GM18517 (cell line): ENCODE measurements around the gene DDX53.

Experiments used
- ATAC-seq: cut with Tn5 transposase; IDR thresholded peaks from one replicate; pipeline ENCODE4 v1.9.1; 2021; ENCODE audit warnings: mild to moderate bottlenecking, moderate library complexity; ENCODE audit not compliant: unreplicated experiment

DDX53 gene

GRCh38 chrX:22999696-23000223 lies at the start of gene DDX53:
Gene DDX53, plus strand, starts transcription at chrX:22999960. Its CDS starts 98 bp downstream, at chrX:23000058.
- ATAC-seq: no peak

GRCh38 chrX:22950269-22951266 lies 49.2 kb upstream of the DDX53 start:
- no peak for ATAC-seq

DNA sequence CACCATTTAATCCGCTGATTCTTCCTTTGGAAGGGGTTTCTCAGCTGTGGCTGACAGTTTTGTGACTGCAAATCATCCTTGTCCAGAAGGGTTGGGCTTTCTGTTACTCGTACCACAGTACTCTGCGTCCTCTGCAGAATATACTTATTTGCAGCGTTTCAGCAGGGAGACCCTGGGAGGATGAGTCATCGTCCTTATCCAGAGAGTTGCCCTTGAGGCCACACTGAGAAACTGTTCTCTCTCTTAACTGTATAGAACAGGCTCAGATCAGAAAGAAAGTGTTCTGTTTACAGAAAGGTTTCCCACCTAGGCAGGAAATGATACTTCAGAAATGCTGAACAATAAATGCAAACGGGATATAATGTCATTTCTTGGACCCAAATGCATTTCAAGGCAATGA lies 47.8 kb upstream of the DDX53 start:
- no peak for ATAC-seq

DNA sequence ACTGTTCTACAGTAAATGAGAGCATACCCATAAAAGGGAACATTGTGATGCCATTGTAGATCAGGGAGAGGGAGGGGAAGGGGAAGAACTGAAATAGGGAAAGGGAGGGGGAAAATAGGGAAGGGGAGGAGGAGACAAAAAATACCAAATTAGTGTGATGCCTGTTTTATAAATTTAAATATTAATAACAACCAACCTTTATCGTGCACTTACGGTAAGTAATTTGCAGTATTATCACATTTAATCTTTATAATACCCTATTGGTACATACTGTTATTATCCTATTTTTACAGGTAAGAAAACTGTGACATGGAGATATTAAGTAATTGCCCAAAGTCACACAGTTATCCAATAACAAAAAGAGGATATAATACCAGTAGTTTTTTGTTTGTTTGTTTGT lies 41.5 kb upstream of the DDX53 start:
- ATAC-seq: no peak

- ATAC-seq: no peak
These were observed 40.4 kb upstream of the DDX53 start for GRCh38 chrX:22959204-22959920.

DNA sequence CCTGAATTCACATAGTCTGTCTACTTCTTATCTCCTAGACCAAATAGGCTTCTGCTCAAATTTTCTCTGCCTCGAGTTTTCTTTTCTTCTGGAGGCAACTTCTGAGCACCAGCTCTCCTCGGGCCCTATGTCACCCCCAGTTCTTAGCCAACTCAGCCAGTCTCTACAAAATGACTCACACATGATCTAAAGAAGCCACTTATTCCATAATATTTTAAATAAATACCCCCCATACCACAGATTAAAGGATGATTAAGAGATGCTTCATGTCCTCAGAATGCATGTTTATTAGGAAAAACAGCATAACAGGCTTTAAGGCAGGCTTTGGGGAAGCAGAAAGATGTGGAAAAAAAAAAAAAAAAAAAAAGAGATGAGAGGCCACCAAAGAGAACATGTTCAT lies 36.6 kb upstream of the DDX53 start:
- no peak for ATAC-seq

GRCh38 chrX:22968494-22968893 lies 31.3 kb upstream of the DDX53 start:
- no peak for ATAC-seq

- ATAC-seq: no peak
These were observed 30.3 kb upstream of the DDX53 start for GRCh38 chrX:22969411-22969810.

DNA sequence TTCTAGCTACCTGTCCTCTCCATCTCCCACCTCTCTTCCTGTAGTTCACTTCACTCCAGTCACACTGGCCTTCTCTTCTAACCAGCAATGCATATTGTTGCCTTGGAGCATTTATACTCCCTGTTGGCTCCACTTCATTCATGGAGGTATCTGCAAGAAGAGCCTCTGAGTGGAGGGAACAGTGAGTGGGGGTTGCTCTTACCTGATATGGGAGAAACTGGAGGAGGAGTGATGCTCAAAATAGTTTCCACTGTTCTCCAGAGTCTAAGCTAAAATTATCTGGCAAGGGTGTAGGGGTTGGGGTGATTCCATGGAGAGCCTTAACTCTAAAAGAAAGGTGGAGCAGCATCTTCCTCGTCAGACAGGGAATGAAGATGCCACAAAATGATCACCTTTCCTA lies 28.9 kb upstream of the DDX53 start:
- no peak for ATAC-seq

DNA sequence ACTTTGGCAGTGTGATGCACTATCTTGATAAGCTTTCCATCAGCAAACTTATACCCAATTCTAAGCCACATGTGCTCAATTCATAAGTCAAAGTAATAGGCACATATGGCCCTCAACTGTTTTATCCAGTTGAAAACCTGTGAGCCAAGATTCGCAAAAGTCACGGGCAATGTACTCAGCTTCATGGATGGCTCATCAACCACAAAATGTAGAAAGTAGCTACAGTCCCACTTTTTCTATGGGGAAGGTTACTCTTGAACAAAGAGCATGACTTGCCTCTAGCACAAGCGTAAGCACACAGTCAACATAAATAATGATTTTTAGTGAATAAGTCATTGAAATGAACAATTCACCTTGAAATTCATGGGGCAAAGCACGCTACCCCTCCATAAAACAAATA lies 25.1 kb upstream of the DDX53 start:
- ATAC-seq: no peak

DNA sequence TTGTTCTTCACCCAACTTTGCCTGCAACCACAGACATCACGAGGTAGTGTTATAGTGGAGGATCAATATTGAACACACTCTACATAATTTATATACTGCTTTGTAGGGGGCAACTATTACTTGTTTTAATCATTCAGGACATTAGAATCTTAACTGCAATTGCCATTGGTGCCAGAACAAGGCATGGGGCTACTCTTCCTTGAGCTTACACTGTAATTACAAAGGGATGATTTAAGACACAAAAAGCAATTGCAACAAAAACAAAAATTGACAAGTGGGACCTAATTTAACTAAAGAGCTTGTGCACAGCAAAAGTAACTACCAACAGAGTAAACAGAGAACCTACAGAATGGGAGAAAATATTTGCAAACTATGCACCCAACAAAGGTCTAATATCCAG lies 24.0 kb upstream of the DDX53 start:
- ATAC-seq: no peak

- no peak for ATAC-seq
These were observed 13.8 kb upstream of the DDX53 start for GRCh38 chrX:22985958-22986357.

- no peak for ATAC-seq
These were observed 12.3 kb upstream of the DDX53 start for GRCh38 chrX:22987452-22987851.

DNA sequence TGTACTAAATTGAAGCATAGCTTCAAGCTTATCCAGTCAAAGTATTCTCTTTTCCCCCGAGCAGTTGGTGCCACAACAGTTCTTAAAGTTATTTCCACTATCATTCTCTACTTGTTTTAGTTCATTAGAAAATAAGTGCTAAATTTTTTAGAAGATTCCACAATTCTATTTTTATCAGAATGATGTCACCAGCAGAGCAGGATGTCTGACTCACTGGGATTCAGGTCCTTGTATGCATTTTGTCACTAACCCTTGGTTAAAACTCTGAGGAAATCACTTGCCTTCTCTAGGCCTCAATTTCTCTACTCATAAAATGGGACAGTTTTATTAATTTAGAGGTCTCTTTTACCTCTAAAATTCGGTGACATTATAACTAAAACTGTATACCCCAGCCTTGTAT lies 3.4 kb downstream of the DDX53 start:
- no peak for ATAC-seq

DNA sequence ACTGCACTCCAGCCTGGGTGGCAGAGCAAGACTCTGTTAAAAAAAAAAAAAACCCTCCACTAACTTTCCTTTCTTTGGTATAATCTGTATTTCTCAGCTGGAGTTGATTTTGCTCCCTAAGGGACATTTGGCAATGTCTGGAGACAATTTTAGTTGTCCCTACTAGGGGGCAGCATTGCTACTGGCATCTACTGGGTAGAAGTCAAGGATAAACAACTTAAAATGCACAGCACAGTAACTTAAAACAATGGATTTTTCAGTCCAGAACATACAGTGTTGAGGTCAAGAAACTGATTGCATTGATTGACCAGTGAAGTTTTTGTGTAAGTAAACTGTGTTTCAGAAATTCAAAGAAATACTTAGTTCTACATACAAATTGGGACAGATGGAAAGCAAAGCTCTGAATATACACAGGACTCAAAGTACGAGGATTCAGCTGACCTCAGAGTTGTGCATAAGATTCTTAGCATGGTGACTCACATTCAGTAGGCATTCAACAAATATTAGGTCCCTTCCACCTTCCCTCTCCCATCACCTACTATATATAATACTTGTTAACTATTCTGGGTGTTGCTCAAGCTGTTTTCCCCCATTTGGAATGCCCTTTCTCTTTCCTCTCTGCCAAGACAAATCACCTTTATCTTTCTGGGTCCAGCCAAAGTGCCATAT lies 8.8 kb downstream of the DDX53 start:
- no peak for ATAC-seq

GRCh38 chrX:23012162-23012561 lies 12.4 kb downstream of the DDX53 start:
- no peak for ATAC-seq

DNA sequence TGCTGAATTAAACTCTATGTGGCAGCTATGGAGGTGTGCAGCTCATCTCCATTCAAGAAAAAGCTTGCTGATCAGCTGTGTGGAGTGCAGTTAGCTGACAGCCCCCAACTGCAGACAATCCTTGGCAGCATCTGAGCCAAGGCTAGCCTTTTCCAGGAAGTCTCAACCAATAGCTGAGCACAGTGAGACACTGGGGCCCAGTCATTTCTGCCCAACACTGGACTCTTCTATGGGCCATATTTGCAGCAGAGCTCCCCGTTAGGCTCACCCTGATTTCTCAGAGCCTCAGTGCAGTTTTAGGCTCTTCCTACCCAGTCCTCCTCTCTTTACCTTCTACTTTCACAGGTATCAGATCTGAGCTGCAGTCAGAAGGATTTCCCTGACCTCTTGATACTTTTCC lies 12.9 kb downstream of the DDX53 start:
- ATAC-seq: no peak

DNA sequence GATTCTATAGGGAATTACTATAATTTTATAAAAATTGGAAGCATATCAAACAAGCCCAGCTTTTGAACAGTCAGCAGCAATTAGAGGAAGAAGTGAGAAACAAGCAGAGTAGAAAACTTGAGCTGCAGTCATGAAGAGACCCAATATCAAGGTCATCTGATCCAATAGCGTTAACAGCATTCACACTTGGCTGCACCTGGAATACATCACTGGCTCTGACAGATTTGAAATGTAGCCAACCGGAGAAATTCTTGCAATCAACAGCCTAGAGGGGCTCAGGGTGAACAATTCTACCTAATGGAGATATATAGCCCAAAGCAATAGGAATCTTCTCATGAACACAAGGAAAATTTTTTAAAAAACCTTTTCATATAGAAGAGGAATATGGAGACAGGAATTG lies 13.6 kb downstream of the DDX53 start:
- no peak for ATAC-seq

GRCh38 chrX:23031600-23031999 lies 31.8 kb downstream of the DDX53 start:
- no peak for ATAC-seq

DNA sequence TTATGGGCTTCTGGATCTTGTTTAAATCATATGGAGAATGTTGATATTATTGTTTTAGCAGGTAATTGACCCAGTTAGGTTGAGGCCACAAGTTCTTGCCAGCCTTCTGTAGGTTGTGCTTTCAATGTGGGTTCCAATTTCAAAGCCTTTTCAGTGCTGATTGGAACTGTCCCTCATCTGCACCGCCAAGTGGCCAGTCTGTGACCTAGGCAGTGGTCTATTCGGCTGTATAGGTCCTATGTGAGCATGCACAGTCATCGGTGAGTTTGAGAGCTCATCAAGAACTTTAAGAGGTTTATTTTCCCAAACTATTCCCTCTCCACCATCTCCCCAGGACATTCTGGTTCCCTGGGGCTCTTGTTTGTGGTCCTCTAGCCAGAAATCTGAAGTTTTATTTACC lies 35.7 kb downstream of the DDX53 start:
- no peak for ATAC-seq

- no peak for ATAC-seq
These were observed 46.7 kb downstream of the DDX53 start for GRCh38 chrX:23046443-23046842.
